ENCODE measurements around the gene ACAA2.

DNA sequence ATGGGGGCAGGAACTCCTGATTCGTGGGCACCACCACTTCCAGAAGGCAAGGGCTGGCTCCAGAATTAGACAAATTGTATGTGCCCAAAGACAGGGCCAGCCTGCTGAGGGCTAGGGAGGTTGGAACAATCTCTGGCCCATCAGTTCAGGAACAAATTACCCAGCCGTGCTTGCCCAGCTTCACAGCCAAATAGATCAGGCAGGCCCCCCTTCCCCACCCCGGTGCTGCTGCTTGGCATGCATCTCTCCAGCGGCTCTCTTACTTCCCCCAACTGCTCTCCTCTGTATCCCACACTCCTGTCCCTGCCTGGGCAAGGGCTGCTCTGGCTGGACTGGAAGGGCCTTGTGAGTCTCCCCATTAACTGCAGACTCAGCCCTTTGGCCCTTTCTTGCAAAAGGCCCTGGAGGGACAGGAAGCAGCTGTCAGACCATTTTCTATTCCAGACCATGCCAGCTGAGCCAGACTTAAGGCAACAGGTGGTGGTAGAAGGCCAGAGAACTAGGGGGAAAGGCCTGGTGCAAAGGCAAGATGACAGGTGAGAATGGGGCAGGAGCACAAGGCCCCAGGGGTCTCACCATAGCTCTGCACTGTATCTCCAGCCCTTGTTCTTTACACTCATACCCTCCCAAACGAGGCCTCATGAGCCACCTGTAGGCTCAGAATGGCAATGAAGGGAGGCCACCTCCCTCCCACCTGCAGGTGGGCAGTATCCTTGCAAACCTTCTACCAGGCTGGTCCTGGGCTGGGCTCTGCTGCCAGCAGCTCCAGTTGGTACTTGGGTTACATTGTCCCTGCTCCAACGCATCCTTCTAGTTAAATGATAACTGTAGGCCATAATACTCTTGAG is 30.7 kb upstream of the ACAA2 start:
- TF ChIP-seq POLR2A (IDR thresholded peaks at IDR 0.05) (no peak), EP300 (IDR thresholded peaks at IDR 0.05) (no peak)
- TF ChIP-seq, protein P1, sequence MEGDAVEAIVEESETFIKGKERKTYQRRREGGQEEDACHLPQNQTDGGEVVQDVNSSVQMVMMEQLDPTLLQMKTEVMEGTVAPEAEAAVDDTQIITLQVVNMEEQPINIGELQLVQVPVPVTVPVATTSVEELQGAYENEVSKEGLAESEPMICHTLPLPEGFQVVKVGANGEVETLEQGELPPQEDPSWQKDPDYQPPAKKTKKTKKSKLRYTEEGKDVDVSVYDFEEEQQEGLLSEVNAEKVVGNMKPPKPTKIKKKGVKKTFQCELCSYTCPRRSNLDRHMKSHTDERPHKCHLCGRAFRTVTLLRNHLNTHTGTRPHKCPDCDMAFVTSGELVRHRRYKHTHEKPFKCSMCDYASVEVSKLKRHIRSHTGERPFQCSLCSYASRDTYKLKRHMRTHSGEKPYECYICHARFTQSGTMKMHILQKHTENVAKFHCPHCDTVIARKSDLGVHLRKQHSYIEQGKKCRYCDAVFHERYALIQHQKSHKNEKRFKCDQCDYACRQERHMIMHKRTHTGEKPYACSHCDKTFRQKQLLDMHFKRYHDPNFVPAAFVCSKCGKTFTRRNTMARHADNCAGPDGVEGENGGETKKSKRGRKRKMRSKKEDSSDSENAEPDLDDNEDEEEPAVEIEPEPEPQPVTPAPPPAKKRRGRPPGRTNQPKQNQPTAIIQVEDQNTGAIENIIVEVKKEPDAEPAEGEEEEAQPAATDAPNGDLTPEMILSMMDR (IDR thresholded peaks at IDR 0.05): no peak
